Measurements from ENCODE around the gene ZCWPW1.

Gene ZCWPW1

GRCh38 chr7:100397315-100398081 lies 31.0 kb downstream of the ZCWPW1 start:
- Histone ChIP-seq H3K9me3 (ENCODE audit: control insufficient read depth in 2 of 2, low read length in 2 of 2) (no peaks in the 10 kb centered on the region), H3K27ac (ENCODE audit: low read length) (no peak overlapping the region), H3K9ac (ENCODE audit: low read length in 2 of 2) (no peak overlapping the region), H3K4me1 (ENCODE audit: control insufficient read depth, insufficient read depth, low read length) (no peaks in the 10 kb centered on the region), H3K27me3 (ENCODE audit: control insufficient read depth in 1 of 2, insufficient read depth in 2 of 2, low read length in 2 of 2) (peaks cover 0 to 3% of the 10 kb centered on the region in 2 donors), H3K36me3 (ENCODE audit: control insufficient read depth in 2 of 2, insufficient read depth in 2 of 2, low read length in 2 of 2) (no peaks in the 10 kb centered on the region), H3K4me3 (ENCODE audit: low read length in 2 of 2) (no peak overlapping the region)

GRCh38 chr7:100396421-100396982 lies 32.0 kb downstream of the ZCWPW1 start:
- peaks cover 0 to 3% of the 10 kb centered on the region in 2 donors for H3K27me3 ChIP-seq (ENCODE audit: control insufficient read depth in 1 of 2, insufficient read depth in 2 of 2, low read length in 2 of 2)
- no peaks in the 10 kb centered on the region for H3K36me3 ChIP-seq (ENCODE audit: control insufficient read depth in 2 of 2, insufficient read depth in 2 of 2, low read length in 2 of 2)
- H3K27ac ChIP-seq (ENCODE audit: low read length), result no peak overlapping the region
- no peaks in the 10 kb centered on the region for H3K9me3 ChIP-seq (ENCODE audit: control insufficient read depth in 2 of 2, low read length in 2 of 2)
- H3K4me1 ChIP-seq (ENCODE audit: control insufficient read depth, insufficient read depth, low read length), result no peaks in the 10 kb centered on the region
- no peak overlapping the region for H3K9ac ChIP-seq (ENCODE audit: low read length in 2 of 2)
- no peak overlapping the region for H3K4me3 ChIP-seq (ENCODE audit: low read length in 2 of 2)

- Histone ChIP-seq H3K4me3 (ENCODE audit: low read length in 2 of 2) (no peak overlapping the region), H3K36me3 (ENCODE audit: control insufficient read depth in 2 of 2, insufficient read depth in 2 of 2, low read length in 2 of 2) (no peaks in the 10 kb centered on the region), H3K27ac (ENCODE audit: low read length) (no peak overlapping the region), H3K9me3 (ENCODE audit: control insufficient read depth in 2 of 2, low read length in 2 of 2) (no peaks in the 10 kb centered on the region), H3K27me3 (ENCODE audit: control insufficient read depth in 1 of 2, insufficient read depth in 2 of 2, low read length in 2 of 2) (peaks cover 0 to 7% of the 10 kb centered on the region in 2 donors), H3K9ac (ENCODE audit: low read length in 2 of 2) (no peak overlapping the region), H3K4me1 (ENCODE audit: control insufficient read depth, insufficient read depth, low read length) (no peaks in the 10 kb centered on the region)
Observed at GRCh38 chr7:100394077-100394476, 34.4 kb downstream of the ZCWPW1 start.

- Histone ChIP-seq H3K4me1 (ENCODE audit: control insufficient read depth, insufficient read depth, low read length) (no peaks in the 10 kb centered on the region), H3K36me3 (ENCODE audit: control insufficient read depth in 2 of 2, insufficient read depth in 2 of 2, low read length in 2 of 2) (no peaks in the 10 kb centered on the region), H3K4me3 (ENCODE audit: low read length in 2 of 2) (no peak overlapping the region), H3K27ac (ENCODE audit: low read length) (no peak overlapping the region), H3K9me3 (ENCODE audit: control insufficient read depth in 2 of 2, low read length in 2 of 2) (no peaks in the 10 kb centered on the region), H3K9ac (ENCODE audit: low read length in 2 of 2) (no peak overlapping the region), H3K27me3 (ENCODE audit: control insufficient read depth in 1 of 2, insufficient read depth in 2 of 2, low read length in 2 of 2) (peaks cover 0 to 7% of the 10 kb centered on the region in 2 donors)
Observed at GRCh38 chr7:100393233-100393905, 35.1 kb downstream of the ZCWPW1 start.

- H3K36me3 ChIP-seq (ENCODE audit: control insufficient read depth in 2 of 2, insufficient read depth in 2 of 2, low read length in 2 of 2), result no peaks in the 10 kb centered on the region
- no peak overlapping the region for H3K9ac ChIP-seq (ENCODE audit: low read length in 2 of 2)
- no peak overlapping the region for H3K4me3 ChIP-seq (ENCODE audit: low read length in 2 of 2)
- no peaks in the 10 kb centered on the region for H3K4me1 ChIP-seq (ENCODE audit: control insufficient read depth, insufficient read depth, low read length)
- no peak overlapping the region for H3K27ac ChIP-seq (ENCODE audit: low read length)
- peaks cover 0 to 4% of the 10 kb centered on the region in 2 donors for H3K27me3 ChIP-seq (ENCODE audit: control insufficient read depth in 1 of 2, insufficient read depth in 2 of 2, low read length in 2 of 2)
- no peaks in the 10 kb centered on the region for H3K9me3 ChIP-seq (ENCODE audit: control insufficient read depth in 2 of 2, low read length in 2 of 2)
Observed at GRCh38 chr7:100390286-100391009, 38.1 kb downstream of the ZCWPW1 start.

- Histone ChIP-seq H3K4me3 (ENCODE audit: low read length in 2 of 2) (no peak overlapping the region), H3K36me3 (ENCODE audit: control insufficient read depth in 2 of 2, insufficient read depth in 2 of 2, low read length in 2 of 2) (no peaks in the 10 kb centered on the region), H3K4me1 (ENCODE audit: control insufficient read depth, insufficient read depth, low read length) (no peaks in the 10 kb centered on the region), H3K9ac (ENCODE audit: low read length in 2 of 2) (no peak overlapping the region), H3K27ac (ENCODE audit: low read length) (no peak overlapping the region), H3K27me3 (ENCODE audit: control insufficient read depth in 1 of 2, insufficient read depth in 2 of 2, low read length in 2 of 2) (peaks cover 0 to 4% of the 10 kb centered on the region in 2 donors), H3K9me3 (ENCODE audit: control insufficient read depth in 2 of 2, low read length in 2 of 2) (no peaks in the 10 kb centered on the region)
Observed at GRCh38 chr7:100389437-100390088, 38.9 kb downstream of the ZCWPW1 start.

- H3K9me3 ChIP-seq (ENCODE audit: control insufficient read depth in 2 of 2, low read length in 2 of 2), result no peaks in the 10 kb centered on the region
- H3K27me3 ChIP-seq (ENCODE audit: control insufficient read depth in 1 of 2, insufficient read depth in 2 of 2, low read length in 2 of 2), result peaks cover 0 to 4% of the 10 kb centered on the region in 2 donors
- H3K9ac ChIP-seq (ENCODE audit: low read length in 2 of 2), result no peak overlapping the region
- no peaks in the 10 kb centered on the region for H3K36me3 ChIP-seq (ENCODE audit: control insufficient read depth in 2 of 2, insufficient read depth in 2 of 2, low read length in 2 of 2)
- H3K27ac ChIP-seq (ENCODE audit: low read length), result no peak overlapping the region
- no peak overlapping the region for H3K4me3 ChIP-seq (ENCODE audit: low read length in 2 of 2)
- H3K4me1 ChIP-seq (ENCODE audit: control insufficient read depth, insufficient read depth, low read length), result no peaks in the 10 kb centered on the region
Observed at GRCh38 chr7:100387695-100388094, 40.8 kb downstream of the ZCWPW1 start.

- no peak overlapping the region for H3K4me3 ChIP-seq (ENCODE audit: low read length in 2 of 2)
- no peaks in the 10 kb centered on the region for H3K36me3 ChIP-seq (ENCODE audit: control insufficient read depth in 2 of 2, insufficient read depth in 2 of 2, low read length in 2 of 2)
- no peak overlapping the region for H3K27ac ChIP-seq (ENCODE audit: low read length)
- H3K4me1 ChIP-seq (ENCODE audit: control insufficient read depth, insufficient read depth, low read length), result no peaks in the 10 kb centered on the region
- no peak overlapping the region for H3K9ac ChIP-seq (ENCODE audit: low read length in 2 of 2)
- H3K27me3 ChIP-seq (ENCODE audit: control insufficient read depth in 1 of 2, insufficient read depth in 2 of 2, low read length in 2 of 2), result peaks cover 0 to 4% of the 10 kb centered on the region in 2 donors
- no peaks in the 10 kb centered on the region for H3K9me3 ChIP-seq (ENCODE audit: control insufficient read depth in 2 of 2, low read length in 2 of 2)
Observed at GRCh38 chr7:100386940-100387339, 41.6 kb downstream of the ZCWPW1 start.

- no peak overlapping the region for H3K9ac ChIP-seq (ENCODE audit: low read length in 2 of 2)
- no peaks in the 10 kb centered on the region for H3K4me1 ChIP-seq (ENCODE audit: control insufficient read depth, insufficient read depth, low read length)
- no peak overlapping the region for H3K27ac ChIP-seq (ENCODE audit: low read length)
- no peaks in the 10 kb centered on the region for H3K36me3 ChIP-seq (ENCODE audit: control insufficient read depth in 2 of 2, insufficient read depth in 2 of 2, low read length in 2 of 2)
- no peaks in the 10 kb centered on the region for H3K9me3 ChIP-seq (ENCODE audit: control insufficient read depth in 2 of 2, low read length in 2 of 2)
- H3K27me3 ChIP-seq (ENCODE audit: control insufficient read depth in 1 of 2, insufficient read depth in 2 of 2, low read length in 2 of 2), result no peaks in the 10 kb centered on the region
- H3K4me3 ChIP-seq (ENCODE audit: low read length in 2 of 2), result no peak overlapping the region
Observed at GRCh38 chr7:100384628-100385294, 43.7 kb downstream of the ZCWPW1 start.

All from stomach smooth muscle (tissue), 2 donors.